HepG2 (cell line): ENCODE data around the gene SLC28A1. TPM values are rescaled to one million over a fixed set of nuclear protein-coding genes. Genes with fewer than 3 reads are reported as not detected.

Experiments
- ATAC-seq: fragments of 200-7000 bp; cut with Tn5 transposase; 3 replicates; pipeline ENCODE4 v1.9.1; 2020; ENCODE audit warnings: mild to moderate bottlenecking, moderate library complexity
- BruUV-seq: library from RNA; stranded (reverse); fragments of 400-500 nt; replicated peaks from 2 replicates; lab custom pipeline; 2021; lab: Mats Ljungman, UMichigan
- CTCF ChIA-PET: fragments of 300-600 bp; formaldehyde crosslinking; extraction: SDS; loops from one replicate; lab custom pipeline; 2021; ENCODE audit warnings: low total read pairs, inconsistent platforms, low intra/inter-chr PET ratio; lab: Yijun Ruan, JAX
- POLR2A ChIA-PET: fragments of 350-600 bp; sonication (Branson Sonifier 250); formaldehyde crosslinking; loops from one replicate; lab custom pipeline; 2020; ENCODE audit warnings: antibody characterized with exemption, inconsistent platforms; lab: Yijun Ruan, JAX
- DNase-seq: peaks from one replicate; pipeline ENCODE4 v3.0.0-alpha.2; 2015; ENCODE audit warnings: low spot score
- FAIRE-seq: peaks from 3 replicates; lab custom pipeline; 2011; peaks lifted over from hg19 to GRCh38; lab: Jason Lieb, UNC
- H2AFZ ChIP-seq: one replicate; pipeline ENCODE4 v1.6.1; 2011; ENCODE audit warnings: low read length, inconsistent platforms
- H3K27ac ChIP-seq: fragments of 300-600 bp; 3 replicates; pipeline ENCODE4 v1.8.0; 2011; ENCODE audit warnings: mixed run types, mild to moderate bottlenecking, mixed read lengths, low read length, inconsistent platforms; ENCODE audit not compliant: insufficient read depth; ENCODE audit errors: extremely low read length
- H3K27me3 ChIP-seq, 2 experiments: fragments of 200-600 bp in 1 of 2; 2 replicates in 1 of 2; 3 replicates in 1 of 2; pipeline versions ENCODE4 v1.6.0 to v1.8.0; 2011; ENCODE audit warnings: low read length in 2 of 2, mild to moderate bottlenecking in 2 of 2, moderate library complexity in 2 of 2, inconsistent platforms in 1 of 2; ENCODE audit not compliant: insufficient read depth in 2 of 2, control insufficient read depth in 1 of 2
- H3K36me3 ChIP-seq, 2 experiments: fragments of 200-600 bp in 1 of 2; replicated peaks in 1 of 2; 2 replicates in 1 of 2; 3 replicates in 1 of 2; pipeline versions ENCODE4 v1.5.1 to v1.8.0; 2011; ENCODE audit warnings: low read length in 2 of 2, inconsistent platforms in 1 of 2; ENCODE audit not compliant: insufficient read depth in 2 of 2, control insufficient read depth in 1 of 2
- H3K4me1 ChIP-seq: 2 replicates; pipeline ENCODE4 v1.5.1; 2012; ENCODE audit warnings: low read length, inconsistent platforms; ENCODE audit not compliant: insufficient read depth
- H3K4me2 ChIP-seq: 2 replicates; pipeline ENCODE4 v1.6.0; 2011; ENCODE audit warnings: low read depth, low read length, inconsistent platforms
- H3K4me3 ChIP-seq, 3 experiments: fragments of 200-600 bp in 1 of 3; sonication (generic), shearing (Covaris generic) in 1 of 3; replicated peaks in 1 of 3; 2 replicates each; pipeline ENCODE4 v1.5.1; 2011 to 2016; ENCODE audit warnings: low read length in 3 of 3, inconsistent platforms in 2 of 3, low read depth in 2 of 3, mild to moderate bottlenecking in 2 of 3, control low read depth in 1 of 3, mixed read lengths in 1 of 3; ENCODE audit not compliant: insufficient read depth in 1 of 3
- H3K79me2 ChIP-seq: one replicate; pipeline ENCODE4 v1.6.1; 2011; ENCODE audit warnings: low read length, inconsistent platforms; ENCODE audit not compliant: insufficient read depth
- H3K9ac ChIP-seq: 2 replicates; pipeline ENCODE4 v1.6.0; 2011; ENCODE audit warnings: mild to moderate bottlenecking, low read depth, low read length, inconsistent platforms; ENCODE audit not compliant: insufficient read depth
- H3K9me3 ChIP-seq: 2 replicates; pipeline ENCODE4 v1.5.1; 2012; ENCODE audit warnings: mild to moderate bottlenecking, low read length
- H4K20me1 ChIP-seq: 2 replicates; pipeline ENCODE4 v1.6.0; 2011; ENCODE audit warnings: inconsistent platforms, mild to moderate bottlenecking, low read length, moderate library complexity; ENCODE audit not compliant: insufficient read depth
- CBX2 ChIP-seq, 2 experiments: fragments of 200-600 bp in 1 of 2; sonication (generic); formaldehyde crosslinking in 1 of 2; IDR thresholded peaks; 2 replicates each; pipeline versions ENCODE4 v1.7.0 to v1.8.1; 2018 to 2022; ENCODE audit warnings: low read depth in 2 of 2, low read length in 1 of 2, mild to moderate bottlenecking in 1 of 2, missing genetic modification reagents in 1 of 2
- ETV6 ChIP-seq: sonication (generic); formaldehyde crosslinking; conservative IDR thresholded peaks from 2 replicates; pipeline ENCODE4 v1.4.0; 2020; ENCODE audit warnings: missing genetic modification reagents
- JUNB ChIP-seq: sonication (generic); formaldehyde crosslinking; IDR thresholded peaks from 2 replicates; pipeline ENCODE4 v1.8.0; 2022; ENCODE audit warnings: missing genetic modification reagents, mild to moderate bottlenecking, borderline replicate concordance
- MEF2D ChIP-seq: sonication (generic); formaldehyde crosslinking; IDR thresholded peaks from 2 replicates; pipeline ENCODE4 v1.5.1; 2020; ENCODE audit warnings: mild to moderate bottlenecking, missing genetic modification reagents
- PRPF4 ChIP-seq: fragments of 200-400 bp; formaldehyde crosslinking; IDR thresholded peaks from 2 replicates; pipeline ENCODE4 v1.6.1; 2016; ENCODE audit warnings: low read length, low read depth; ENCODE audit not compliant: poor library complexity, severe bottlenecking
- ZNF253 ChIP-seq: sonication (generic); formaldehyde crosslinking; IDR thresholded peaks from 2 replicates; pipeline ENCODE4 v1.8.0; 2022; ENCODE audit warnings: mild to moderate bottlenecking, missing genetic modification reagents, borderline replicate concordance
- WGBS: methylation state at CpG from one replicate; pipeline ENCODE4 v1.1.6; 2017; ENCODE audit warnings: low lambda C conversion rate; 5-methylcytosine and 5-hydroxymethylcytosine counted together
- in situ Hi-C: cut with HindIII; loops from 2 replicates; pipeline ENCODE4 v1.10.0; 2017; ENCODE audit warnings: low pct_unique_long_range_greater_than_20kb; ENCODE audit not compliant: extremely low pct_ligation_motif_present
- intact Hi-C: fragments of 100-400 bp; cut with micrococcal nuclease; formaldehyde crosslinking; loops from one replicate; pipeline ENCODE4 v1.10.0; 2022; ENCODE audit not compliant: unreplicated experiment
- polyA plus RNA-seq, 8 experiments: library from polyadenylated mRNA; depleted of rRNA in 3 of 8; stranded (reverse) in 7 of 8; unstranded in 1 of 8; fragments of >200 nt; fragmentation: Illumina TruSeq in 4 of 8; extraction: Trizol in 4 of 8; gene quantifications; 2 replicates each; pipeline versions ENCODE4 v1.2.1 to v1.2.3, GENCODE V29; 2011 to 2016; ENCODE audit warnings: low read depth in 4 of 8, missing spikeins in 1 of 8, mixed read lengths in 1 of 8; ENCODE audit not compliant: insufficient read depth in 1 of 8
- total RNA-seq, 5 experiments: library from RNA; depleted of rRNA; stranded (reverse); fragments of >200 nt; fragmentation: Illumina TruSeq; extraction: Trizol; gene quantifications; 2 replicates each; pipeline ENCODE4 v1.2.3, GENCODE V29; 2016; ENCODE audit warnings: low read depth in 1 of 5

Gene SLC28A1
- total and polyA plus RNA-seq, 2 of the 13 experiments (the other 11 are each of a cell fraction or from before 2014, with no cell fraction given) = 0.31 to 5.8 TPM

- FAIRE-seq (no peak), ATAC-seq (no peak), DNase-seq (no peak)
- in situ Hi-C loops = no loop called here
- H3K4me2 ChIP-seq = no peak overlapping the region
- peaks cover 0 to 15% of the 10 kb centered on the region in 2 experiments; a peak in 2 of 5 replicates for H3K27me3 ChIP-seq
- POLR2A ChIA-PET = no interaction called here
- H3K4me1 ChIP-seq = peaks cover 42% of the 10 kb centered on the region
- H3K36me3 ChIP-seq = no peaks in the 10 kb centered on the region
- no peak overlapping the region for H3K4me3 ChIP-seq
- no peaks in the 10 kb centered on the region for H4K20me1 ChIP-seq
- H3K79me2 ChIP-seq = no peaks in the 10 kb centered on the region
- H3K27ac ChIP-seq = no peak overlapping the region
- intact Hi-C loops = no loop called here
- no TSS peak for BruUV-seq
- CTCF ChIA-PET = no interaction called here
- H3K9ac ChIP-seq = no peak overlapping the region
- H2AFZ ChIP-seq = no peak overlapping the region
- WGBS = 53% methylated on average over 4 of the region's 7 CpGs
- no peaks in the 10 kb centered on the region for H3K9me3 ChIP-seq
- TF ChIP-seq CBX2 (IDR thresholded peaks at IDR 0.05; ENCODE audit: low read depth, low read length) (no peak), CBX2 (CRISPR knock-in tag; IDR thresholded peaks at IDR 0.05; ENCODE audit: low read depth) (no peak)
These were observed 20.0 kb upstream of the SLC28A1 start for GRCh38 chr15:84864444-84864795.

- Histone ChIP-seq H3K4me2 (no peak overlapping the region), H3K27ac (no peak overlapping the region), H3K9ac (no peak overlapping the region), H2AFZ (no peak overlapping the region), H4K20me1 (no peaks in the 10 kb centered on the region), H3K79me2 (no peaks in the 10 kb centered on the region)
- 42% methylated on average over 5 of the region's 5 CpGs for WGBS
- FAIRE-seq = no peak
- intact Hi-C loops = no loop called here
- ATAC-seq = no peak
- no peak for TF ChIP-seq ETV6
- TF ChIP-seq ZNF253 (CRISPR knock-in tag) = no peak
- TF ChIP-seq PRPF4 = no peak
- TF ChIP-seq JUNB = no peak
- no peak for TF ChIP-seq MEF2D (CRISPR knock-in tag)
- TF ChIP-seq, all 625 proteins: peak for 0
- DNase-seq = no peak
- Histone ChIP-seq H3K4me1 (peaks cover 50% of the 10 kb centered on the region), H3K9me3 (no peaks in the 10 kb centered on the region), H3K27me3 (peaks cover 0 to 8% of the 10 kb centered on the region in 2 experiments; a peak in 2 of 5 replicates), H3K36me3 (no peaks in the 10 kb centered on the region), H3K4me3 (no peak overlapping the region)
- no TSS peak for BruUV-seq
- in situ Hi-C loops = no loop called here
- CTCF ChIA-PET = no interaction called here
- POLR2A ChIA-PET = no interaction called here
These were observed 19.3 kb upstream of the SLC28A1 start for GRCh38 chr15:84865074-84865569.
